ENCODE data around the gene VGLL4.

DNA sequence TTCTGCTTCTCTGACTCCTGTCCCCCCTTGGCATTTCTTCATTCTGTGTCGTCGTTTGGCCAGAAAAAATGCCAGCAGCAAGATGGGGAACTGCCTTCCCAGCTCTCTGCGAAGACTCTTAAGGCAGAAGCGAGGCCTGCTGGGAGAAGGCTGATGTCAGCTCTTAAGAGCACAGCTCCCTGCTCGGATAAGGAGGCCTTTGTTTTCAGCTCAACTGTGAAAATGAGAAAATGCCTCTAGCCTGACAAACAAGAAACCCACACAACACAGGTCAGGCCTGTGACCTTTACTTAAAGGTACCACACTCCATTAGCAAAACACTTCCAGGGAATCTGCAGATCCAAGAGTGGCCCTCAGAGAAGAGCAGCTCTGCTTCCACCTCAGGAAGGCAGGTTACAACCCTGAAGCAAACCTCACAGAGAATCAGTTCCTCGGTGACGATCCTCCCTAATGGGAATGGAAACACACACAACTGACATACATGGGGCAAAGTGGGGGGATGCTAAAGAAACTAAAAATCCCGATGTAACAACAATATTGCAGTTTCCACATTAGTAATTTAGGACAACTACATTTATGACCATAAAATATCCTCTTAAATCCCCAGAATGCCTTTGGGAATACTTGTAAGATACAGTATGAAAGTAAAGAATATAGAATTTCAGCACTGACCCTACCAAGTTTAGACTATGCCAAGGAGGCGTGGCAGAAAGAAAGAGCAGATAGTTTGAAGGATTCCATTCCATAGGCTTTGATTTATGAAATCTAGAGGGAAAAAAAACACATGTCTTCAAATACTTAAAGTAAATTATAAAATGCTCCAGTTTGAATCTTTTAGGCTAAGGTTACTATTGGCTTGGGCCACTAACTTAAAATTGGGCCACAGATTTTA is 52.1 kb downstream of the VGLL4 start:
- TF ChIP-seq, protein P1, sequence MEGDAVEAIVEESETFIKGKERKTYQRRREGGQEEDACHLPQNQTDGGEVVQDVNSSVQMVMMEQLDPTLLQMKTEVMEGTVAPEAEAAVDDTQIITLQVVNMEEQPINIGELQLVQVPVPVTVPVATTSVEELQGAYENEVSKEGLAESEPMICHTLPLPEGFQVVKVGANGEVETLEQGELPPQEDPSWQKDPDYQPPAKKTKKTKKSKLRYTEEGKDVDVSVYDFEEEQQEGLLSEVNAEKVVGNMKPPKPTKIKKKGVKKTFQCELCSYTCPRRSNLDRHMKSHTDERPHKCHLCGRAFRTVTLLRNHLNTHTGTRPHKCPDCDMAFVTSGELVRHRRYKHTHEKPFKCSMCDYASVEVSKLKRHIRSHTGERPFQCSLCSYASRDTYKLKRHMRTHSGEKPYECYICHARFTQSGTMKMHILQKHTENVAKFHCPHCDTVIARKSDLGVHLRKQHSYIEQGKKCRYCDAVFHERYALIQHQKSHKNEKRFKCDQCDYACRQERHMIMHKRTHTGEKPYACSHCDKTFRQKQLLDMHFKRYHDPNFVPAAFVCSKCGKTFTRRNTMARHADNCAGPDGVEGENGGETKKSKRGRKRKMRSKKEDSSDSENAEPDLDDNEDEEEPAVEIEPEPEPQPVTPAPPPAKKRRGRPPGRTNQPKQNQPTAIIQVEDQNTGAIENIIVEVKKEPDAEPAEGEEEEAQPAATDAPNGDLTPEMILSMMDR (conservative IDR thresholded peaks at IDR 0.05; ENCODE audit: low read length), result no peak
- no peak for TF ChIP-seq EZH2phosphoT487 (IDR thresholded peaks at IDR 0.05; ENCODE audit: borderline replicate concordance)

Data from Loucy (cell line).